ENCODE measurements around the gene HCN2.

HCN2 gene

GRCh38 chr19:571566-571974 is 18.1 kb upstream of the HCN2 start:
- DNase-seq (ENCODE audit: low read depth in 2 of 2): no peak

GRCh38 chr19:572140-572742 is 17.4 kb upstream of the HCN2 start, which contains the start of gene BSG:
Gene BSG, plus strand, starts transcription at chr19:572596. Its CDS starts 39 bp downstream, at chr19:572635.
- peak; percentile 97 to 99 for DNase-seq (ENCODE audit: low read depth in 2 of 2)

- DNase-seq (ENCODE audit: low read depth in 2 of 2): no peak
Observed at GRCh38 chr19:572743-573518, 16.8 kb upstream of the HCN2 start.

GRCh38 chr19:573519-573825 is 16.2 kb upstream of the HCN2 start:
- DNase-seq (ENCODE audit: low read depth in 2 of 2): no peak

- no peak for DNase-seq (ENCODE audit: low read depth in 2 of 2)
Observed at GRCh38 chr19:574658-575526, 14.8 kb upstream of the HCN2 start.

GRCh38 chr19:575527-576506 is 13.9 kb upstream of the HCN2 start:
- no peak for DNase-seq (ENCODE audit: low read depth in 2 of 2)

GRCh38 chr19:576768-577438 is 12.8 kb upstream of the HCN2 start:
- DNase-seq (ENCODE audit: low read depth in 2 of 2): no peak

- no peak for DNase-seq (ENCODE audit: low read depth in 2 of 2)
Observed at GRCh38 chr19:577439-578392, 12.0 kb upstream of the HCN2 start.

- DNase-seq (ENCODE audit: low read depth in 2 of 2): no peak
Observed at GRCh38 chr19:579111-579841, 10.4 kb upstream of the HCN2 start.

- no peak for DNase-seq (ENCODE audit: low read depth in 2 of 2)
Observed at GRCh38 chr19:579842-580155, 9.9 kb upstream of the HCN2 start.

GRCh38 chr19:580274-580835 is 9.3 kb upstream of the HCN2 start:
- no peak for DNase-seq (ENCODE audit: low read depth in 2 of 2)

- no peak for DNase-seq (ENCODE audit: low read depth in 2 of 2)
Observed at GRCh38 chr19:581399-582111, 8.1 kb upstream of the HCN2 start.

- DNase-seq (ENCODE audit: low read depth in 2 of 2): no peak
Observed at GRCh38 chr19:582497-583197, 7.0 kb upstream of the HCN2 start.

GRCh38 chr19:583198-583967 is 6.3 kb upstream of the HCN2 start:
- DNase-seq (ENCODE audit: low read depth in 2 of 2): no peak

- DNase-seq (ENCODE audit: low read depth in 2 of 2): no peak
Observed at GRCh38 chr19:583968-584239, 5.8 kb upstream of the HCN2 start.

GRCh38 chr19:584240-585001 is 5.3 kb upstream of the HCN2 start:
- peak; percentile 49 to 63 for DNase-seq (ENCODE audit: low read depth in 2 of 2)
